Endothelial cell of umbilical vein (primary cell): Measurements from ENCODE around the gene ANKS1B. TPM values are rescaled to one million over a fixed set of nuclear protein-coding genes. Genes with fewer than 3 reads are reported as not detected.

Experiments used
- BruUV-seq: library from RNA; stranded (reverse); fragments of 400-500 nt; replicated peaks from 2 replicates; lab custom pipeline; 2021; lab: Mats Ljungman, UMichigan
- CTCF ChIA-PET: fragments of 300-600, 350-600 bp; sonication (Branson Sonifier 250); formaldehyde crosslinking; loops from one replicate; lab custom pipeline; 2021; ENCODE audit warnings: antibody characterized with exemption, inconsistent platforms; lab: Charles Lee
- POLR2A ChIA-PET: fragments of 300-600, 350-600 bp; sonication (Branson Sonifier 250); formaldehyde crosslinking; loops from one replicate; lab custom pipeline; 2021; ENCODE audit warnings: antibody characterized with exemption, inconsistent platforms; lab: Charles Lee
- DNase-seq: peaks from one replicate; pipeline ENCODE4 v3.0.0-alpha.2; 2011; ENCODE audit warnings: low read depth, low spot score
- FAIRE-seq: peaks from 2 replicates; lab custom pipeline; 2011; peaks lifted over from hg19 to GRCh38; lab: Jason Lieb, UNC
- H2AFZ ChIP-seq: 2 replicates; pipeline ENCODE4 v1.6.0; 2012; ENCODE audit warnings: low read depth, low read length, control low read depth, inconsistent platforms
- H3K27ac ChIP-seq: 2 replicates; pipeline ENCODE4 v1.5.1; 2011; ENCODE audit warnings: low read depth, mild to moderate bottlenecking, control low read depth, low read length, moderate library complexity; ENCODE audit not compliant: insufficient read depth
- H3K27me3 ChIP-seq, 2 experiments: 2 replicates each; pipeline versions ENCODE4 v1.6.0 to v1.6.1; 2011; ENCODE audit warnings: low read length in 2 of 2, mixed read lengths in 1 of 2; ENCODE audit not compliant: control insufficient read depth in 2 of 2, insufficient read depth in 2 of 2
- H3K36me3 ChIP-seq, 2 experiments: 2 replicates in 1 of 2; 3 replicates in 1 of 2; pipeline ENCODE4 v1.5.1; 2011; ENCODE audit warnings: low read length in 2 of 2, mild to moderate bottlenecking in 1 of 2, moderate library complexity in 1 of 2; ENCODE audit not compliant: control insufficient read depth in 2 of 2, insufficient read depth in 2 of 2; ENCODE audit errors: extremely low read depth in 1 of 2
- H3K4me1 ChIP-seq: 3 replicates; pipeline ENCODE4 v1.5.1; 2011; ENCODE audit warnings: mild to moderate bottlenecking, low read length; ENCODE audit not compliant: control insufficient read depth, insufficient read depth; ENCODE audit errors: extremely low read depth
- H3K4me2 ChIP-seq: 2 replicates; pipeline ENCODE4 v1.6.1; 2011; ENCODE audit warnings: low read length, control low read depth, mixed read lengths; ENCODE audit not compliant: insufficient read depth
- H3K4me3 ChIP-seq, 3 experiments: fragments of 200-600 bp in 1 of 3; sonication (generic), shearing (Covaris generic) in 1 of 3; replicated peaks in 1 of 3; 2 replicates each; pipeline ENCODE4 v1.5.1; 2011 to 2016; ENCODE audit warnings: control low read depth in 3 of 3, low read length in 3 of 3, mild to moderate bottlenecking in 2 of 3, inconsistent platforms in 1 of 3, low read depth in 1 of 3, moderate library complexity in 1 of 3; ENCODE audit not compliant: insufficient read depth in 1 of 3
- H3K79me2 ChIP-seq: 2 replicates; pipeline ENCODE4 v1.6.0; 2012; ENCODE audit warnings: low read length, inconsistent platforms; ENCODE audit not compliant: control insufficient read depth, insufficient read depth
- H3K9ac ChIP-seq: replicated peaks from 2 replicates; pipeline ENCODE3; 2011; ENCODE audit warnings: low read length, control low read depth; ENCODE audit not compliant: insufficient read depth; ENCODE audit errors: extremely low read depth
- H3K9me1 ChIP-seq: replicated peaks from 3 replicates; pipeline ENCODE4 v1.6.0; 2011; ENCODE audit warnings: mild to moderate bottlenecking, low read length; ENCODE audit not compliant: control insufficient read depth, insufficient read depth; ENCODE audit errors: extremely low read depth
- H3K9me3 ChIP-seq: replicated peaks from 2 replicates; pipeline ENCODE4 v1.5.1; 2012; ENCODE audit warnings: low read length, inconsistent platforms; ENCODE audit not compliant: control insufficient read depth, insufficient read depth
- H4K20me1 ChIP-seq: replicated peaks from 2 replicates; pipeline ENCODE3; 2011; ENCODE audit warnings: mild to moderate bottlenecking, low read length; ENCODE audit not compliant: control insufficient read depth, insufficient read depth; ENCODE audit errors: extremely low read depth
- CTCF ChIP-seq, 2 donors: IDR thresholded peaks; 1 replicate in 1 of 2; 2 replicates in 1 of 2; pipeline ENCODE4 v1.5.1; 2011; ENCODE audit warnings: low read length in 2 of 2, mild to moderate bottlenecking in 2 of 2, moderate library complexity in 2 of 2, control low read depth in 1 of 2, inconsistent platforms in 1 of 2, low read depth in 1 of 2; ENCODE audit not compliant: insufficient read depth in 1 of 2; ENCODE audit errors: extremely low read depth in 1 of 2
- EZH2 ChIP-seq: IDR thresholded peaks from 2 replicates; pipeline ENCODE4 v1.6.1; 2012; ENCODE audit warnings: borderline replicate concordance, low read depth, mild to moderate bottlenecking, moderate library complexity, low read length, inconsistent platforms; ENCODE audit not compliant: severe bottlenecking
- FOS ChIP-seq: IDR thresholded peaks from 2 replicates; pipeline ENCODE4 v1.6.1; 2011; ENCODE audit warnings: mild to moderate bottlenecking, low read length, moderate library complexity, borderline replicate concordance; ENCODE audit not compliant: insufficient read depth
- GATA2 ChIP-seq: IDR thresholded peaks from 2 replicates; pipeline ENCODE4 v1.7.0; 2011; ENCODE audit warnings: low read depth, mild to moderate bottlenecking, moderate library complexity, mixed read lengths, low read length; ENCODE audit not compliant: insufficient read length, insufficient read depth
- JUN ChIP-seq: IDR thresholded peaks from 2 replicates; pipeline ENCODE4 v1.6.1; 2011; ENCODE audit warnings: borderline replicate concordance, low read depth; ENCODE audit not compliant: insufficient read length, insufficient read depth
- MAX ChIP-seq: IDR thresholded peaks from 2 replicates; pipeline ENCODE4 v1.6.1; 2011; ENCODE audit not compliant: insufficient read depth, insufficient read length
- MYC ChIP-seq: IDR thresholded peaks from one replicate; pipeline ENCODE4 v1.6.1; 2011; ENCODE audit warnings: mild to moderate bottlenecking, low read depth, low read length
- POLR2A ChIP-seq: IDR thresholded peaks from 2 replicates; pipeline ENCODE4 v1.6.1; 2012; ENCODE audit warnings: low read depth, mild to moderate bottlenecking, control low read depth, low read length
- POLR2AphosphoS5 ChIP-seq: IDR thresholded peaks from 2 replicates; pipeline ENCODE4 v1.6.1; 2012; ENCODE audit warnings: low read depth, mild to moderate bottlenecking, control low read depth, low read length, moderate library complexity; ENCODE audit not compliant: insufficient read depth
- dilution Hi-C: fragments of 300-500 bp; cut with MboI; formaldehyde crosslinking; loops from one replicate; pipeline ENCODE4 v1.15.0; 2019; ENCODE audit warnings: low sequenced_read_pairs; ENCODE audit not compliant: extremely low pct_ligation_motif_present
- intact Hi-C: fragments of 100-400 bp; cut with micrococcal nuclease; formaldehyde crosslinking; loops from one replicate; pipeline ENCODE4 v1.10.0; 2022
- polyA plus RNA-seq, 4 experiments: library from polyadenylated mRNA; depleted of rRNA in 3 of 4; stranded (reverse) in 3 of 4; unstranded in 1 of 4; fragments of >200 nt; gene quantifications; 2 replicates each; pipeline versions ENCODE4 v1.2.1 to v1.2.3, GENCODE V29; 2011 to 2012; ENCODE audit warnings: missing spikeins in 1 of 4
- total RNA-seq: library from RNA; stranded (reverse); gene quantifications from 2 replicates; pipeline ENCODE4 v1.2.3, GENCODE V29; 2021

The ANKS1B gene
- total and polyA plus RNA-seq, 2 donors (not counting 3 experiments of a cell fraction or from before 2014, with no cell fraction given), result 0.15 to 0.38 TPM

- Histone ChIP-seq H4K20me1 (no peaks in the 10 kb centered on the region), H3K9me3 (no peaks in the 10 kb centered on the region), H3K27ac (no peak overlapping the region), H3K9ac (no peak overlapping the region), H3K79me2 (no peaks in the 10 kb centered on the region), H3K4me1 (no peaks in the 10 kb centered on the region), H3K4me2 (no peak overlapping the region), H3K9me1 (no peaks in the 10 kb centered on the region), H3K4me3 (no peak overlapping the region), H3K27me3 (no peaks in the 10 kb centered on the region), H2AFZ (no peak overlapping the region), H3K36me3 (no peaks in the 10 kb centered on the region)
- dilution Hi-C loops (no loop called here), intact Hi-C loops (no loop called here)
- ChIA-PET CTCF (no interaction called here), POLR2A (no interaction called here)
- BruUV-seq, result no TSS peak
- TF ChIP-seq EZH2 (no peak), MYC (no peak), CTCF (IDR thresholded peaks at IDR 0.05; ENCODE audit: extremely low read depth in 1 of 2, insufficient read depth in 1 of 2, low read depth in 1 of 2, low read length in 2 of 2) (no peak), MAX (no peak), POLR2A (no peak), GATA2 (no peak), POLR2AphosphoS5 (no peak), FOS (no peak), JUN (no peak)
- FAIRE-seq (no peak), DNase-seq (no peak)
These were observed 49.1 kb downstream of the ANKS1B start for GRCh38 chr12:99935608-99936007.
